Stimulated activated CD4-positive, alpha-beta T cell treated with anti-CD3 and anti-CD28 coated beads, TNF-alpha, amount 100 ng/mL, for 1 hour (primary cell): Measurements from ENCODE around the gene CYP1A2.
"Not testable (repeated sequence)": the region's sequence is repeated elsewhere in the genome, so short reads cannot be mapped to it uniquely, and the experiment has no call there.

Experiments used
- DNase-seq, 3 donors: peaks; one replicate each; pipeline ENCODE4 v3.0.0-alpha.2; 2020; ENCODE audit warnings: low read depth in 3 of 3, low spot score in 1 of 3

The CYP1A2 gene

GRCh38 chr15:74748322-74748946, at the start of gene CYP1A2:
Gene CYP1A2, plus strand, starts transcription at chr15:74748845. Its CDS starts 894 bp downstream, at chr15:74749739.
- no peak for DNase-seq

GRCh38 chr15:74709011-74709410, 39.6 kb upstream of the CYP1A2 start:
- no peak for DNase-seq

DNA sequence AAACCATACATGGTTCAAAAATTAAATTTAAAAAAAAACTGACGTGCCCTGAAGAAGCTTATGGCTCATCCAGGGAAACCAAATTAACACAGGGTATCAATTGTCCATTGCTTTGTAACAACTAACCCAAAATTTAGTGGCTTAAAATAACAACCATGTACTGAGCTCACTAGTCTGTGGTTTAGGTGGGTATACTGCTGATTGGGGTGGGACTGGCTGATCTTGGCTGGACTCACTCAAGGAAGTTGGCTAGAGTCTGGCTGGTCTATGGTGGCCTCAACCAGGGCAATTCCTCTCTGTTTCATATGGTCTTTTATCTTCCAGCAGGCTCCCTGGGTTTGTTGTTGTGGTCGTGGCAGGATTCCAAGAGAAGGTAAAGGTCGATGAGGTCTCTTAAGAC, 38.8 kb upstream of the CYP1A2 start:
- no peak for DNase-seq

DNA sequence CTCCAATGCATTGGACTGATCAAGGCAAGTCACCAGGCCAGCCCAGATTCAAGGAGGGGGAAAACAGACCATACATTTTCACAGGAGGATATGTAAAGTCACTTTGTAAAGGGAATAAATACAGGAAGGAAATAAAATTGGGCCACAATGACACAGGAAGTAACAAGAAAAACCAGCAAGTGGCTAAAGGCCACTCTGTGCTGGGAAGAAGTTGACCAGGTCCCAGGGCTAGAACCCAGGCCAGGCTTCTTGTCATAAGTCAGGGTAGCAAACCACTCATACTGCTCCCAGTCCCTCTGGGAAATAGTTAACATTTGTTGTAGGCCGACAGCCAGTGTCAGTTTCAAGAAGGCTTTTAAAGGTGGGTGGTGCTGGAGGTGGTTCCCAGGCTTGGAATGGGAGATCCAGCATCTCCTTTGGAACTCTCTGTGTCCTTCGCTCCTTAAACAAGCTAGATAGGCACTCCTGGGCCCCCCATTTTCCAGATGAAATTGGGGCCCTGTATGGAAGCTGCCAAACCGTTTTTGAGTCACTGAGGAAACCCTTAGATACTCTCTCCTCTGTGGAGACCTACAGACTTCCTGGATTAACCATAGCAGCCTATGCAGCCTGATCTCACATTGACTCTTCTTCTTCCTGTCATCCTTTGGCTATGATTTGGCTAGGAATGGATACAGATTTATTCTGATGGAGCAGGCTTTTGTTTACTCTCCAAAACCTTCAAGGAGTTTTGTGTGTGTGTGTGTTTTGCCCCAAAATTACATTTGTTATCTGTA, 38.1 kb upstream of the CYP1A2 start:
- DNase-seq: no peak

GRCh38 chr15:74712311-74712710, 36.3 kb upstream of the CYP1A2 start:
- DNase-seq: no peak

- no peak for DNase-seq
Measured at GRCh38 chr15:74716651-74717050, 32.0 kb upstream of the CYP1A2 start.

DNA sequence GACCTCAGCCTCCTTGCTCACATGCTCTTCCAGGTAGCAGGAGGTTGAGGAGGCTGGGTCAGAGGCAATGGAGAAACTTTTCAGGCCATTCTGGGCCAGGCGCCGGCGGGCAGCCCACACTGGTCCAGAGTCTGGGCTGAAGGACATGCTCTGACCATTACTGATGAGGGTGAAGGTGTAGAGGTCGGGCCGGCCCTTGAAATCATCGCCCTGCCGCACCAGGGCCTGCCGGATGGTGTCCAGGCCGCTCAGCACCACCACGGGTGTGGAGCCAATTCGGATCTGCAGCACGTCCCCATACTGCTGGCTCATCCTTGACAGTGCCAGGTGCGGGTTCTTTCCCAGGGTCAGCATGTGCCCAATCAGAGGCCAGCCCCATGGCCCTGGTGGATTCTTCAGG, 26.1 kb upstream of the CYP1A2 start:
- DNase-seq: no peak

DNA sequence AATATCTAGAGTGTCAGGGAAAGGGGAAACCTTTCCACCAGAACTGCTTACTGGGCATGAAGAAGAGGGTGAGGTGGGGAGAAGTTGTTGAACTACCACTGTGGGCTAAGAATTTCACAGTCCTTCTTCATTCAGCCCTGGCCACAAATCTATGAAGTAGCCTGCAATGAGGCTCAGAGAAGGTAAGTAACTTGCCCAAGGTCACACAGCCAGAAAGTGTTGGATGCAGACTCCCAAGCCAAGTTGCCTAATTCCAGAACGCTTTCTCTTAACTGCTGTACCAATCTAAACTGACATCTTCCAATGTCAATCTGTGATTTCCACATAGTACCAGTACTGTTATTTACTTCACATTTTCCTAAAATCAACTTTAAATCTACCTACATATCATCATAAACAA, 25.5 kb upstream of the CYP1A2 start:
- no peak for DNase-seq

DNA sequence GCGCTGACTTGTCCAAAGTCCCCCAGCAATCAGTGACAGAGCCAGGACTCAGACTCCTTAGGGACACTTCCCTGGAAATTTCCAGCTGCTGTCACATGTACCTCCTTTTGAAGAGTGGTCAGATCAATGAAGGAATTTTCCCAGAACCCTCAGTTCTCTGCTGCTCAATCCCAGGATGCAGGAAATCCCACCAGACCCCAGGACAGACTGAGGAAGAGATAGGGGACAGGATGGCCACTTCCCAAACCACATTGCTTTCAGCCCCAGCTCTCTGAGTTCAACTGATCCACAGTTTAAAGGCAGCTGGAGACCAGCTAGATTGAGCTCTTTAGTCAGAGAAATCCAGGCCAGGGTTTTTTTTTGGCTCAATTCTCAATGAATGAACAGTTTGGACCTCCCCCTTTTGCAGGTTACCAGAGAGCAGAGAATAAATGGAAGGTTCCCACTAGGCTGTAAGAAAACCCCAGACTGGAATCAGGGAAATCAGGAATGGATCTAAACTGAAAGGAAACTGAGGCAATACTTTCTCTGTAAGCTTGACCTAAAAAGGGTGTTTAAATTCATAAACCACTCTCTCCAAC, 24.8 kb upstream of the CYP1A2 start:
- no peak for DNase-seq

- no peak for DNase-seq
Measured at GRCh38 chr15:74724570-74725224, 23.9 kb upstream of the CYP1A2 start.

- peak in 1 of 3 donors; percentile 22 for DNase-seq
Measured at GRCh38 chr15:74725225-74725774, 23.3 kb upstream of the CYP1A2 start, which contains the start of gene CYP1A1. Gene CYP1A1, minus strand, starts transcription at chr15:74725528. Its CDS starts 2,431 bp downstream, at chr15:74723097.

GRCh38 chr15:74725845-74726773, 22.5 kb upstream of the CYP1A2 start:
- peak in 1 of 3 donors; percentile 49 for DNase-seq

DNA sequence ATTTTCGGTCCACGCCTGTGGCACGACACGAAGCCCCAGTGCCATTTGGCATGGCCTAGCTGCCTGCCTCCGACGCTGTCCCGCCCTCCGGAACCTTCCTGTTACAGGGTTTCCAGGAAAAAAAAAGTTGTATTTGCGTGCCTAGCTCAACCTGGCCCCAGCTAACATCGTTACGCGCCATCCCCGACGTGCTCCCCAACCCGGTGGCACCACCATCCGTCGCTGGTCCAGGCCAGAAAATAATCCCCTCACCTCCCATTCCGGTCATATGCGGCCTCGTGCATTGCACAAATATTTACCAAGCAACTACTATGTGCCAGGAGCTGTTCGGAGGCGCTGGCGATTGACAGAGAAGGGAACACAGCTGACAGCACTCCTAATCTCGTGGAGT, 21.9 kb upstream of the CYP1A2 start:
- DNase-seq: no peak

GRCh38 chr15:74727727-74728126, 20.9 kb upstream of the CYP1A2 start:
- DNase-seq: no peak

DNA sequence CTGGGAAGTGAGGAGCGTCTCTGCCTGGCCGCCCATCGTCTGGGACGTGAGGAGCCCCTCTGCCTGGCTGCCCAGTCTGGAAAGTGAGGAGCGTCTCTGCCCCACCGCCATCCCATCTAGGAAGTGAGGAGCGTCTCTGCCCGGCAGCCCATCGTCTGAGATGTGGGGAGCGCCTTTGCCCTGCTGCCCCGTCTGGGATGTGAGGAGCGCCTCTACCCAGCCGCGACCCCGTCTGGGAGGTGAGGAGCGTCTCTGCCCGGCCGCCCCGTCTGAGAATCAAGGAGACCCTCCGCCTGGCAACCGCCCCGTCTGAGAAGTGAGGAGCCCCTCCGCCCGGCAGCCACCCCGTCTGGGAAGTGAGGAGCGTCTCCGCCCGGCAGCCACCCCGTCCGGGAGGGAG, 19.9 kb upstream of the CYP1A2 start:
- not testable (repeated sequence) for DNase-seq

- DNase-seq: not testable (repeated sequence)
Measured at GRCh38 chr15:74729372-74729771, 19.3 kb upstream of the CYP1A2 start.

DNA sequence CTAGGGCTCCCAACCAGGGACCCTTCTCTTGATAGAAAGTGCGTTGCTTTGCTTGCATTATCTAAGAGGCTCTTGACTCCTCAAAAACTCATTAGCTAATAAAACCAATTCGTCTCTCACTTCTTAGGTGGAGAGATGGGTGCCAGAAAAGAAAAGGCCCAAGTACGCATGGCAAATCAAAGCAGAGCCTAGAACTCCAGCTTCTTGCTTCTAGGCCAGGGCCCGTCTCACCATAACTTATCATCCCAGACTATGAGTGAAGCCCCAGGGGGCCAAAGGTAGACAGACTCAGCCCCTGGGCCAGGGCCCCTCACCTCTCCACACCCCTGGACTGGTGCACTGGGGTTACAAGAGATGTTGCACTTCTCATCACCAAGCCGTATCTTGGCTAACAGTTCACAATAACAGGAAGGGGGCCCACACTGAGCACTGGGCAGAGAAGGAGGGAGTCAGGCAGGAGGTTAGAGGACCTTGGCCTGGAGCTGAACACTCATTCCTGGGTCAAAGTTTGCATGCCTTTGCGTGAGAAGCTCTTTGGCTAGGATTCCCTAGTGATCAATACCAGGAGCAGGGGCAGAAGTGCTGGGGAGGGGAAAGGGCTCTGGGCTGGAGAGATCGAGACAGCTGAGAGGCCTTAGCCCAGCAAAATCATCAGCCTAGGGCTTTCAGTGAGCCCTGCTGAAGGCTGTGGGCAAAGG, 17.9 kb upstream of the CYP1A2 start:
- DNase-seq: no peak

- DNase-seq: no peak
Measured at GRCh38 chr15:74732846-74733245, 15.8 kb upstream of the CYP1A2 start.

DNA sequence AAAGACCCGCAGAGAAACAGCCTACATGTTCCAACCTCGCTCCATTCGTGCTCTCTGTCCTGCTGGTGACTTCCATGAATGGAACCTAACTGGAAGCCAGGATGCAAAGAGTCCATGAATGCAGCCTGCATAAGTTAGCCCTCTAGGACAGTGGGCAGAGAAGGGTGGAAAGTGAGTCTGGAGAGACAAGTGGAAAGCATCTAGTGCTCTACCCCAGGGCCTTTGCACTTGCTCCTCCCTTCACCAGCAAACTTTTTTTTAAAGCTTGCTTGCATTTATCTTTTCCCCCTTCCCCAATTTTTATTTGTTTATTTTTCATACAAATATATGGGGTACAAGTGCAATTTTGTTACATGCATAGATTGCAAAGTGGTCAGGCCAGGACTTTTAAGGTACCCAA, 15.4 kb upstream of the CYP1A2 start:
- DNase-seq: no peak

DNA sequence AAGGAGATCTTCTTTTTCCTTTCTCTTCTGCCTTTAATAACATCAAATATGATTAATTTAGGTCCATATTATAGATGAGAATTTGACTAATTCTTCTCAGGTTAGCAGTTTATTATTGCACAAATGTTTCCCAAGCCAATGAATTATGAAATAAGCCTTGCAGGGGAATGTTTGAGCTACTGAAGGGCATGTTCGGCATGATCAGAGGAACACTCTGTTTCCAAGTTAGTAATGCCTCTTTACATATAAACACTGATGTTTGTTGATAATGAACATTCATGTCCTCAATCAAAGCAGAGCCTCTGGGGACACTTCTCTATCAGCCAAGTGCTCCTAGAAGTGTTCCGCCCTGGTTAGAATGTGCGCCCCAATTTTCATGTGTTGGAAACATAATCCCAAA, 13.3 kb upstream of the CYP1A2 start:
- DNase-seq: no peak
